Keratinocyte (primary cell): ENCODE data around the gene FGF18. TPM values are rescaled to one million over a fixed set of nuclear protein-coding genes. Genes with fewer than 3 reads are reported as not detected.

Source experiments
- DNase-seq: peaks from one replicate; pipeline ENCODE4 v3.0.0-alpha.2; 2011; ENCODE audit warnings: low read depth, missing footprints, low spot score
- FAIRE-seq: peaks from 2 replicates; lab custom pipeline; 2011; peaks lifted over from hg19 to GRCh38; lab: Jason Lieb, UNC
- H2AFZ ChIP-seq: 2 replicates; pipeline ENCODE4 v1.6.0; 2012; ENCODE audit warnings: low read length, control low read depth, inconsistent platforms; ENCODE audit not compliant: control insufficient read depth
- H3K27ac ChIP-seq: 2 replicates; pipeline ENCODE4 v1.5.1; 2011; ENCODE audit warnings: low read length; ENCODE audit not compliant: control insufficient read depth, insufficient read depth
- H3K27me3 ChIP-seq: 3 replicates; pipeline ENCODE4 v1.6.0; 2011; ENCODE audit warnings: low read length; ENCODE audit not compliant: control insufficient read depth, insufficient read depth; ENCODE audit errors: extremely low read depth
- H3K36me3 ChIP-seq, 2 experiments: 2 replicates in 1 of 2; 3 replicates in 1 of 2; pipeline ENCODE4 v1.5.1; 2011; ENCODE audit warnings: low read length in 2 of 2, mild to moderate bottlenecking in 1 of 2; ENCODE audit not compliant: control insufficient read depth in 2 of 2, insufficient read depth in 2 of 2; ENCODE audit errors: extremely low read depth in 1 of 2
- H3K4me1 ChIP-seq: 3 replicates; pipeline ENCODE4 v1.5.1; 2011; ENCODE audit warnings: low read length; ENCODE audit not compliant: control insufficient read depth, insufficient read depth; ENCODE audit errors: extremely low read depth
- H3K4me2 ChIP-seq: 3 replicates; pipeline ENCODE4 v1.6.0; 2011; ENCODE audit warnings: low read depth, low read length; ENCODE audit not compliant: control insufficient read depth, insufficient read depth; ENCODE audit errors: extremely low read depth
- H3K4me3 ChIP-seq, 3 experiments: fragments of 200-600 bp in 1 of 3; sonication (generic) in 1 of 3; 2 replicates in 2 of 3; 3 replicates in 1 of 3; pipeline ENCODE4 v1.5.1; 2011 to 2016; ENCODE audit warnings: low read length in 3 of 3, mild to moderate bottlenecking in 3 of 3, control low read depth in 2 of 3, inconsistent platforms in 1 of 3, low read depth in 1 of 3, mixed read lengths in 1 of 3, mixed run types in 1 of 3, moderate library complexity in 1 of 3; ENCODE audit not compliant: control insufficient read depth in 2 of 3, insufficient read depth in 2 of 3; ENCODE audit errors: extremely low read depth in 1 of 3
- H3K79me2 ChIP-seq: 2 replicates; pipeline ENCODE4 v1.6.0; 2012; ENCODE audit warnings: low read length; ENCODE audit not compliant: control insufficient read depth, insufficient read depth
- H3K9ac ChIP-seq: 3 replicates; pipeline ENCODE4 v1.6.0; 2011; ENCODE audit warnings: low read length; ENCODE audit not compliant: control insufficient read depth, insufficient read depth; ENCODE audit errors: extremely low read depth
- H3K9me1 ChIP-seq: 3 replicates; pipeline ENCODE4 v1.6.0; 2011; ENCODE audit warnings: low read length; ENCODE audit not compliant: control insufficient read depth, insufficient read depth; ENCODE audit errors: extremely low read depth
- H3K9me3 ChIP-seq: 2 replicates; pipeline ENCODE4 v1.5.1; 2012; ENCODE audit warnings: low read depth, low read length; ENCODE audit not compliant: control insufficient read depth
- H4K20me1 ChIP-seq: 3 replicates; pipeline ENCODE4 v1.6.0; 2011; ENCODE audit warnings: low read length; ENCODE audit not compliant: control insufficient read depth, insufficient read depth; ENCODE audit errors: extremely low read depth
- CTCF ChIP-seq, 3 experiments: IDR thresholded peaks in 1 of 3; conservative IDR thresholded peaks in 1 of 3; optimal IDR thresholded peaks in 1 of 3; 2 replicates in 2 of 3; 3 replicates in 1 of 3; pipeline versions ENCODE3 to v1.5.1; 2011; ENCODE audit warnings: low read length in 3 of 3, mild to moderate bottlenecking in 3 of 3, moderate library complexity in 2 of 3, control low read depth in 1 of 3, inconsistent platforms in 1 of 3; ENCODE audit not compliant: insufficient read depth in 2 of 3; ENCODE audit errors: extremely low read depth in 1 of 3
- EZH2 ChIP-seq: IDR thresholded peaks from one replicate; pipeline ENCODE4 v1.6.1; 2012; ENCODE audit warnings: inconsistent platforms, mild to moderate bottlenecking, low read length, moderate library complexity
- dilution Hi-C: fragments of 300-500 bp; cut with MboI; formaldehyde crosslinking; loops from one replicate; pipeline ENCODE4 v1.7.0; 2020; ENCODE audit warnings: low sequenced_read_pairs; ENCODE audit not compliant: extremely low pct_ligation_motif_present
- polyA plus RNA-seq, 5 experiments: library from polyadenylated mRNA; depleted of rRNA in 3 of 5; stranded (reverse) in 3 of 5; stranded (forward) in 1 of 5; unstranded in 1 of 5; fragments of >200 nt; gene quantifications; 1 replicate in 1 of 5; 2 replicates in 3 of 5; 3 replicates in 1 of 5; pipeline versions ENCODE4 v1.2.1 to v1.2.3, GENCODE V29; 2011 to 2012; ENCODE audit warnings: missing spikeins in 2 of 5, low read depth in 1 of 5, low replicate concordance in 1 of 5

The FGF18 gene
- polyA plus RNA-seq, 1 donor (not counting 4 experiments of a cell fraction or from before 2014, with no cell fraction given): 0.05 TPM

GRCh38 chr5:171499611-171500010, 80.2 kb downstream of the FGF18 start:
- TF ChIP-seq EZH2 (no peak), CTCF (optimal IDR thresholded peaks at IDR 0.05 in 1 of 3, IDR thresholded peaks at IDR 0.05 in 1 of 3, conservative IDR thresholded peaks at IDR 0.05 in 1 of 3; ENCODE audit: extremely low read depth in 1 of 3, insufficient read depth in 2 of 3, low read length in 3 of 3) (no peak)
- H3K36me3 ChIP-seq: no peaks in the 10 kb centered on the region

GRCh38 chr5:171505473-171506043, 86.1 kb downstream of the FGF18 start:
- no peak overlapping the region for H3K27ac ChIP-seq
- dilution Hi-C loops: no loop called here
- H4K20me1 ChIP-seq: no peaks in the 10 kb centered on the region
- DNase-seq (no peak), FAIRE-seq (no peak)
- no peak overlapping the region for H3K4me3 ChIP-seq
- H3K36me3 ChIP-seq: no peaks in the 10 kb centered on the region
- H3K9me3 ChIP-seq: no peaks in the 10 kb centered on the region
- no peaks in the 10 kb centered on the region for H3K79me2 ChIP-seq
- H3K9me1 ChIP-seq: no peaks in the 10 kb centered on the region
- no peak overlapping the region for H3K4me2 ChIP-seq
- no peak overlapping the region for H3K9ac ChIP-seq
- H2AFZ ChIP-seq: no peak overlapping the region
- H3K4me1 ChIP-seq: no peaks in the 10 kb centered on the region
- TF ChIP-seq EZH2 (no peak), CTCF (optimal IDR thresholded peaks at IDR 0.05 in 1 of 3, IDR thresholded peaks at IDR 0.05 in 1 of 3, conservative IDR thresholded peaks at IDR 0.05 in 1 of 3; ENCODE audit: extremely low read depth in 1 of 3, insufficient read depth in 2 of 3, low read length in 3 of 3) (no peak)
- peaks cover 3% of the 10 kb centered on the region for H3K27me3 ChIP-seq

More at GRCh38 chr5:171499611-171500010, 80.2 kb downstream of the FGF18 start:
- Histone ChIP-seq H3K79me2 (no peaks in the 10 kb centered on the region), H3K4me3 (no peak overlapping the region), H4K20me1 (no peaks in the 10 kb centered on the region), H3K4me1 (peaks cover 4% of the 10 kb centered on the region), H3K9ac (no peak overlapping the region), H3K27ac (no peak overlapping the region), H3K9me1 (no peaks in the 10 kb centered on the region), H2AFZ (no peak overlapping the region), H3K9me3 (no peaks in the 10 kb centered on the region), H3K4me2 (no peak overlapping the region), H3K27me3 (no peaks in the 10 kb centered on the region)
- FAIRE-seq (no peak), DNase-seq (no peak)
- dilution Hi-C loops: no loop called here
